Right atrium auricular region (tissue), 2 donors: ENCODE measurements around the gene GAGE12D. TPM values are rescaled to one million over a fixed set of nuclear protein-coding genes. Genes with fewer than 3 reads are reported as not detected.
"Not testable (repeated sequence)": the region's sequence is repeated elsewhere in the genome, so short reads cannot be mapped to it uniquely, and the experiment has no call there.

Experiments
- DNase-seq: peaks from one replicate; pipeline ENCODE4 v3.0.0-alpha.2; 2019; ENCODE audit warnings: low spot score
- H3K27ac ChIP-seq, 2 donors: fragments of 200-600 bp; sonication (generic); 1 replicate in 1 of 2; 2 replicates in 1 of 2; pipeline ENCODE4 v1.5.1; 2016 to 2019
- H3K27me3 ChIP-seq, 2 donors: fragments of 200-600 bp; sonication (generic); one replicate each; pipeline versions ENCODE4 v1.5.1 to v1.6.0; 2017 to 2019
- H3K36me3 ChIP-seq: fragments of 200-600 bp; sonication (generic); one replicate; pipeline ENCODE4 v1.5.1; 2016
- H3K4me1 ChIP-seq, 2 donors: fragments of 200-600 bp; sonication (generic); one replicate each; pipeline versions ENCODE4 v1.5.1 to v1.6.0; 2017 to 2019
- H3K4me3 ChIP-seq, 2 donors: fragments of 200-600 bp; sonication (generic); 1 replicate in 1 of 2; 2 replicates in 1 of 2; pipeline ENCODE4 v1.5.1; 2017 to 2019; ENCODE audit warnings: mild to moderate bottlenecking in 1 of 2, moderate library complexity in 1 of 2
- H3K9me3 ChIP-seq, 2 donors: fragments of 200-600 bp; sonication (generic); one replicate each; pipeline ENCODE4 v1.5.1; 2019
- total RNA-seq, 2 donors: library from RNA; depleted of rRNA; stranded (reverse); fragments of >200 nt; gene quantifications; one replicate each; pipeline ENCODE4 v1.1.0, GENCODE V29; 2016

Gene GAGE12D
- total RNA-seq = not detected

DNA sequence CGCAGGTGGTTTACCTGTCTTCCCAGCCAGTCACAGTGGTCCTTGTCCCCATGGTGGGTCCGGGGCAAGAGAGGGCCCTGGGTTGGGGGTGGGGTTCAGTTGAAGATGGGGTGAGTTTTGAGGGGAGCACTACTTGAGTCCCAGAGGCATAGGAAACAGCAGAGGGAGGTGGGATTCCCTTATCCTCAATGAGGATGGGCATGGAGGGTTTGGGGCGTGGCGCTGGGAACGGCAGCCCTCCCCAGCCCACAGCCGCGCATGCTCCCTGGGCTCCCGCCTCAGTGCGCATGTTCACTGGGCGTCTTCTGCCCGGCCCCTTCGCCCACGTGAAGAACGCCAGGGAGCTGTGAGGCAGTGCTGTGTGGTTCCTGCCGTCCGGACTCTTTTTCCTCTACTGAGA, at the start of gene GAGE12D:
Gene GAGE12D (plus strand): TSS at position 301 of the 400 bp plus-strand sequence. CDS start 1,155 bp downstream, outside the sequence.
- not testable (repeated sequence) for H3K36me3 ChIP-seq, H3K27ac ChIP-seq, H3K9me3 ChIP-seq, DNase-seq, H3K4me1 ChIP-seq, H3K4me3 ChIP-seq, H3K27me3 ChIP-seq

DNA sequence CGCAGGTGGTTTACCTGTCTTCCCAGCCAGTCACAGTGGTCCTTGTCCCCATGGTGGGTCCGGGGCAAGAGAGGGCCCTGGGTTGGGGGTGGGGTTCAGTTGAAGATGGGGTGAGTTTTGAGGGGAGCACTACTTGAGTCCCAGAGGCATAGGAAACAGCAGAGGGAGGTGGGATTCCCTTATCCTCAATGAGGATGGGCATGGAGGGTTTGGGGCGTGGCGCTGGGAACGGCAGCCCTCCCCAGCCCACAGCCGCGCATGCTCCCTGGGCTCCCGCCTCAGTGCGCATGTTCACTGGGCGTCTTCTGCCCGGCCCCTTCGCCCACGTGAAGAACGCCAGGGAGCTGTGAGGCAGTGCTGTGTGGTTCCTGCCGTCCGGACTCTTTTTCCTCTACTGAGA, 9.7 kb upstream of the GAGE12D start, which contains the start of gene GAGE12C:
Gene GAGE12C (plus strand): TSS at position 301 of the 400 bp plus-strand sequence. CDS start 1,155 bp downstream, outside the sequence.
- H3K27ac ChIP-seq, H3K27me3 ChIP-seq, H3K9me3 ChIP-seq, H3K36me3 ChIP-seq, DNase-seq, H3K4me1 ChIP-seq, H3K4me3 ChIP-seq: not testable (repeated sequence)

DNA sequence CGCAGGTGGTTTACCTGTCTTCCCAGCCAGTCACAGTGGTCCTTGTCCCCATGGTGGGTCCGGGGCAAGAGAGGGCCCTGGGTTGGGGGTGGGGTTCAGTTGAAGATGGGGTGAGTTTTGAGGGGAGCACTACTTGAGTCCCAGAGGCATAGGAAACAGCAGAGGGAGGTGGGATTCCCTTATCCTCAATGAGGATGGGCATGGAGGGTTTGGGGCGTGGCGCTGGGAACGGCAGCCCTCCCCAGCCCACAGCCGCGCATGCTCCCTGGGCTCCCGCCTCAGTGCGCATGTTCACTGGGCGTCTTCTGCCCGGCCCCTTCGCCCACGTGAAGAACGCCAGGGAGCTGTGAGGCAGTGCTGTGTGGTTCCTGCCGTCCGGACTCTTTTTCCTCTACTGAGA, 9.5 kb downstream of the GAGE12D start, which contains the start of gene GAGE12E:
Gene GAGE12E (plus strand): TSS at position 301 of the 400 bp plus-strand sequence. CDS start 1,155 bp downstream, outside the sequence.
- not testable (repeated sequence) for H3K36me3 ChIP-seq, H3K27me3 ChIP-seq

DNA sequence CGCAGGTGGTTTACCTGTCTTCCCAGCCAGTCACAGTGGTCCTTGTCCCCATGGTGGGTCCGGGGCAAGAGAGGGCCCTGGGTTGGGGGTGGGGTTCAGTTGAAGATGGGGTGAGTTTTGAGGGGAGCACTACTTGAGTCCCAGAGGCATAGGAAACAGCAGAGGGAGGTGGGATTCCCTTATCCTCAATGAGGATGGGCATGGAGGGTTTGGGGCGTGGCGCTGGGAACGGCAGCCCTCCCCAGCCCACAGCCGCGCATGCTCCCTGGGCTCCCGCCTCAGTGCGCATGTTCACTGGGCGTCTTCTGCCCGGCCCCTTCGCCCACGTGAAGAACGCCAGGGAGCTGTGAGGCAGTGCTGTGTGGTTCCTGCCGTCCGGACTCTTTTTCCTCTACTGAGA, 19.0 kb downstream of the GAGE12D start, which contains the start of gene GAGE12F:
Gene GAGE12F (plus strand): TSS at position 301 of the 400 bp plus-strand sequence. CDS start 1,155 bp downstream, outside the sequence.
- DNase-seq, H3K27me3 ChIP-seq, H3K4me3 ChIP-seq, H3K4me1 ChIP-seq, H3K27ac ChIP-seq, H3K36me3 ChIP-seq, H3K9me3 ChIP-seq: not testable (repeated sequence)

More for the DNA sequence above, 9.5 kb downstream of the GAGE12D start, which contains the start of gene GAGE12E:
- H3K4me1 ChIP-seq, DNase-seq, H3K4me3 ChIP-seq, H3K27ac ChIP-seq, H3K9me3 ChIP-seq: not testable (repeated sequence)

DNA sequence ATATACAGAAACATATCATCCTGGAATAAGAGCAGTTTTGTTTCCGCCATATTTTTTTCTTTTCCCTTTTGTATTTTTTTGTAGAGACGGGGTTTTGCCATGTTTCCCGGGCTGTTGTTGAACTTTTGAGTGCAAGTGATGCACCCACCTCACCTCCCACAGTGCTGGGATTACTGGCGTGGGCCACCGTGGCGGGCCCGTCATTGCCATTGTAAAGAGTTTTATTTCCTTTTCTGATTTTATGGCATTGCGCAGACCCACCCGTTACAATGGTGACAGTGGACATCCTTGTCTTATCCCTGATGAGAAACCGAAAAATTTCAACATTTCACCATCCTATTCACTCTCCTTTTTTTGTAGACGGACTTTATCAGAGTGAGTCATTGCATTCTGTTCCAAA, 27.2 kb downstream of the GAGE12D start:
- H3K27ac ChIP-seq, H3K4me3 ChIP-seq, H3K4me1 ChIP-seq, H3K27me3 ChIP-seq, H3K36me3 ChIP-seq, H3K9me3 ChIP-seq, DNase-seq: not testable (repeated sequence)

DNA sequence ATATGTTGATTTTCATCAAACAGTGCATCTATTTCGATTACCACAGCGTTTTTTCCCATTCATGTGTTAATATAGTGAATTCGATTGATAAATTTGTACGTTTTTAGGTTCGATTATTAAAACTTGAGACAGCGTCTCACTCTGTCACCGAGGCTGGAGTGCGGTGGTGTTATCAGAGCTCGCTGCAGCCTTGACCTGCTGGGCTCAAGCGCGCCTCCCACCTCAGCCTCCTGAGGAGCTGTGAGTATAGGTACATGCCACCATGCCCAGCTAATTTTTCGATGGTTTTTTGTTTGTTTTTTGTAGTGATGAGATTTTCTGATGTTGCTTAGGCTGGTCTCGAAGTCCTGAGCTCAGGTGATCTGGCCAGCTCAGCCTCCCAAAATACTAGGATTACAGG, 27.6 kb downstream of the GAGE12D start:
- not testable (repeated sequence) for H3K9me3 ChIP-seq, H3K27ac ChIP-seq, H3K4me1 ChIP-seq, H3K4me3 ChIP-seq, H3K36me3 ChIP-seq, H3K27me3 ChIP-seq, DNase-seq

GRCh38 chrX:49570100-49570499, 28.6 kb downstream of the GAGE12D start, which contains the start of gene GAGE12G:
GAGE12G (plus strand) TSS chrX:49570400; CDS start chrX:49571555, 1,155 bp downstream.
- not testable (repeated sequence) for DNase-seq, H3K27ac ChIP-seq, H3K4me3 ChIP-seq, H3K9me3 ChIP-seq, H3K36me3 ChIP-seq, H3K27me3 ChIP-seq, H3K4me1 ChIP-seq

DNA sequence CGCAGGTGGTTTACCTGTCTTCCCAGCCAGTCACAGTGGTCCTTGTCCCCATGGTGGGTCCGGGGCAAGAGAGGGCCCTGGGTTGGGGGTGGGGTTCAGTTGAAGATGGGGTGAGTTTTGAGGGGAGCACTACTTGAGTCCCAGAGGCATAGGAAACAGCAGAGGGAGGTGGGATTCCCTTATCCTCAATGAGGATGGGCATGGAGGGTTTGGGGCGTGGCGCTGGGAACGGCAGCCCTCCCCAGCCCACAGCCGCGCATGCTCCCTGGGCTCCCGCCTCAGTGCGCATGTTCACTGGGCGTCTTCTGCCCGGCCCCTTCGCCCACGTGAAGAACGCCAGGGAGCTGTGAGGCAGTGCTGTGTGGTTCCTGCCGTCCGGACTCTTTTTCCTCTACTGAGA, 38.1 kb downstream of the GAGE12D start, which contains the start of gene GAGE12H:
Gene GAGE12H (plus strand): TSS at position 301 of the 400 bp plus-strand sequence. CDS start 1,155 bp downstream, outside the sequence.
- not testable (repeated sequence) for DNase-seq, H3K27ac ChIP-seq, H3K27me3 ChIP-seq, H3K4me3 ChIP-seq, H3K36me3 ChIP-seq, H3K9me3 ChIP-seq, H3K4me1 ChIP-seq

DNA sequence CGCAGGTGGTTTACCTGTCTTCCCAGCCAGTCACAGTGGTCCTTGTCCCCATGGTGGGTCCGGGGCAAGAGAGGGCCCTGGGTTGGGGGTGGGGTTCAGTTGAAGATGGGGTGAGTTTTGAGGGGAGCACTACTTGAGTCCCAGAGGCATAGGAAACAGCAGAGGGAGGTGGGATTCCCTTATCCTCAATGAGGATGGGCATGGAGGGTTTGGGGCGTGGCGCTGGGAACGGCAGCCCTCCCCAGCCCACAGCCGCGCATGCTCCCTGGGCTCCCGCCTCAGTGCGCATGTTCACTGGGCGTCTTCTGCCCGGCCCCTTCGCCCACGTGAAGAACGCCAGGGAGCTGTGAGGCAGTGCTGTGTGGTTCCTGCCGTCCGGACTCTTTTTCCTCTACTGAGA, 47.7 kb downstream of the GAGE12D start, which contains the start of gene GAGE2A:
Gene GAGE2A (plus strand): TSS at position 301 of the 400 bp plus-strand sequence. CDS start 1,155 bp downstream, outside the sequence.
- H3K4me1 ChIP-seq, DNase-seq: not testable (repeated sequence)

DNA sequence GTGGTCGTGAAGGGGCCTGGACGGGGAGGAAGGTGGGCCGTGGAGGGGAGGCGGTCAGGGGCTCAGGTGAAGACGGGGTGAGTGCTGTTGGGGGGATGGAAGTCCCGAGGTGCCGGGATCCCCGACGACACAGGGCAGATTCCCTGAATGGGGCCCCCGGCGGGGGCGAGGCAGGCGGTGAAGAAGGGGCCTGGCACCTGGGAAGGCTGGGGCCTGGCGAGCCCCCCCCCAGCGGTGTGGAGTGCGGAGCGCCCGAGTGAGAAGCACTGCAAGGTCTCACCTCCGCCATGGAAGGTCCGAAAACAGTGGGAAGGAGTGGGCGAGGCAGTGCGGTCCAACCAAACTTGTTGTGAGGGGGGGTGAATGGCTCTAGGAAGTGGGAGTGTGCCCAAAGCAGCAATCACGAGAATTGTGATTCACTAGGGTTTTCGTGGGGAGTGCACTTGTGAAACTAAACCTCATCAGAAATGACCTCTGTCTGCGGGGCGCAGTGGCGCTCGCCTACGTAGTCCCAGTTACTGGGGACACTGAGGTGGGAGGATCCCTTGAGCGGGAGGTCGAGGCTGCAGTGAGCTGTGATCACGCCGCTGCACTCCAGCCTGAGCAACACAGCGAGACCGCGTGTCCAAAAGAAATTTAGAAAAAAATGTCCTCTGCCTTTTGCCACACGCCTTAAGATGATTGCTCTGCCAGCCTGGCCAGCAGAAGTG, 48.4 kb downstream of the GAGE12D start:
- not testable (repeated sequence) for H3K4me1 ChIP-seq, H3K4me3 ChIP-seq, H3K36me3 ChIP-seq, H3K27ac ChIP-seq, H3K27me3 ChIP-seq, H3K9me3 ChIP-seq
- peak; percentile 62 for DNase-seq

More for the DNA sequence above, 47.7 kb downstream of the GAGE12D start, which contains the start of gene GAGE2A:
- not testable (repeated sequence) for H3K27me3 ChIP-seq, H3K27ac ChIP-seq, H3K36me3 ChIP-seq, H3K9me3 ChIP-seq, H3K4me3 ChIP-seq

GRCh38 chrX:49590488-49590887, 49.0 kb downstream of the GAGE12D start:
- not testable (repeated sequence) for H3K27me3 ChIP-seq, H3K9me3 ChIP-seq, H3K27ac ChIP-seq, H3K36me3 ChIP-seq, H3K4me3 ChIP-seq, H3K4me1 ChIP-seq, DNase-seq

Other genes starting within 250 kb of the GAGE12D start
- gene GAGE10, start 238.1 kb upstream of the GAGE12D start, total RNA-seq = not detected
- not detected for gene GAGE12J, start 219.7 kb upstream of the GAGE12D start, total RNA-seq
- not detected for gene GAGE13, start 210.2 kb upstream of the GAGE12D start, total RNA-seq
- not detected for gene GAGE12C, start 9.6 kb upstream of the GAGE12D start, total RNA-seq
- gene GAGE12E, start 9.6 kb downstream of the GAGE12D start, total RNA-seq = not detected
- gene GAGE12F, start 19.1 kb downstream of the GAGE12D start, total RNA-seq = not detected
- gene GAGE12G, start 28.7 kb downstream of the GAGE12D start, total RNA-seq = not detected
- not detected for gene GAGE12H, start 38.2 kb downstream of the GAGE12D start, total RNA-seq
- gene GAGE2A, start 47.8 kb downstream of the GAGE12D start, total RNA-seq = not detected
- gene GAGE1, start 57.3 kb downstream of the GAGE12D start, total RNA-seq = not detected
- gene PAGE1, start 154.3 kb downstream of the GAGE12D start, total RNA-seq = not detected